GM12892 (cell line): ENCODE results near the gene CELF6.

Experiments
- POLR2A ChIP-seq: IDR thresholded peaks from 2 replicates; pipeline ENCODE4 v1.6.1; 2011; ENCODE audit warnings: low read depth, low read length, control low read depth
- POLR2AphosphoS5 ChIP-seq: IDR thresholded peaks from 2 replicates; pipeline ENCODE4 v1.6.1; 2011; ENCODE audit warnings: low read depth, low read length, control low read depth

GRCh38 chr15:72237853-72238224 lies 82.1 kb downstream of the CELF6 start:
- TF ChIP-seq POLR2AphosphoS5: no peak
- TF ChIP-seq POLR2A: no peak
